Right lung (tissue), 5 donors: ENCODE measurements around the gene WDR86. TPM values are rescaled to one million over a fixed set of nuclear protein-coding genes. Genes with fewer than 3 reads are reported as not detected.
A peak's percentile ranks its signal among the peaks of the same experiment; 100 is the strongest.

ENCODE experiments used
- DNase-seq, 2 donors: peaks; one replicate each; pipeline ENCODE4 v3.0.0-alpha.2; 2013
- polyA plus RNA-seq, 5 donors: library from polyadenylated mRNA; unstranded; fragments of 120-200 nt; gene quantifications; one replicate each; pipeline versions ENCODE4 v1.2.1 to v1.2.3, GENCODE V29; 2013; ENCODE audit warnings: inconsistent platforms in 1 of 5, low replicate concordance in 1 of 5; ENCODE audit not compliant: insufficient read length in 5 of 5, insufficient read depth in 1 of 5

WDR86 gene
- polyA plus RNA-seq, 5 donors, result 13.3 to 30.5 (median 19.8) TPM

GRCh38 chr7:151381348-151382078 lies 28.3 kb downstream of the WDR86 start:
- no peak for DNase-seq

GRCh38 chr7:151381098-151381347 lies 28.8 kb downstream of the WDR86 start:
- no peak for DNase-seq

- no peak for DNase-seq
Observed at GRCh38 chr7:151380199-151381097, 29.4 kb downstream of the WDR86 start.

- DNase-seq, result no peak
Observed at GRCh38 chr7:151379534-151380198, 30.2 kb downstream of the WDR86 start.

GRCh38 chr7:151379193-151379520 lies 30.7 kb downstream of the WDR86 start:
- DNase-seq, result no peak

- DNase-seq, result no peak
Observed at GRCh38 chr7:151378496-151379192, 31.2 kb downstream of the WDR86 start.

- DNase-seq, result no peak
Observed at GRCh38 chr7:151378011-151378410, 31.8 kb downstream of the WDR86 start.

- DNase-seq, result no peak
Observed at GRCh38 chr7:151377406-151377805, 32.4 kb downstream of the WDR86 start.

GRCh38 chr7:151376218-151376902 lies 33.5 kb downstream of the WDR86 start:
- DNase-seq, result no peak

- no peak for DNase-seq
Observed at GRCh38 chr7:151375530-151376217, 34.2 kb downstream of the WDR86 start.

- DNase-seq, result no peak
Observed at GRCh38 chr7:151374726-151375125, 35.1 kb downstream of the WDR86 start.

- DNase-seq, result no peak
Observed at GRCh38 chr7:151374139-151374538, 35.7 kb downstream of the WDR86 start.

- no peak for DNase-seq
Observed at GRCh38 chr7:151373599-151373998, 36.2 kb downstream of the WDR86 start.

- DNase-seq, result no peak
Observed at GRCh38 chr7:151372612-151373265, 37.1 kb downstream of the WDR86 start.

GRCh38 chr7:151371266-151371665 lies 38.6 kb downstream of the WDR86 start:
- no peak for DNase-seq

- DNase-seq, result peak; percentile 70 to 74
Observed at GRCh38 chr7:151368136-151368571, 41.7 kb downstream of the WDR86 start.

- DNase-seq, result no peak
Observed at GRCh38 chr7:151367284-151367683, 42.6 kb downstream of the WDR86 start.

GRCh38 chr7:151366880-151367222 lies 43.0 kb downstream of the WDR86 start:
- peak; percentile 86 to 90 for DNase-seq

- no peak for DNase-seq
Observed at GRCh38 chr7:151366166-151366879, 43.5 kb downstream of the WDR86 start.

GRCh38 chr7:151363182-151363581 lies 46.7 kb downstream of the WDR86 start:
- no peak for DNase-seq
